GM12878 (cell line): ENCODE measurements around the gene CCR5. TPM values are rescaled to one million over a fixed set of nuclear protein-coding genes. Genes with fewer than 3 reads are reported as not detected.

ENCODE experiments used
- ATAC-seq: fragments of 200-7000 bp; cut with Tn5 transposase; 3 replicates; pipeline ENCODE4 v1.9.1; 2020; ENCODE audit warnings: mild to moderate bottlenecking, moderate library complexity
- BruUV-seq: library from RNA; stranded (reverse); fragments of 400-500 nt; replicated peaks from 2 replicates; lab custom pipeline; 2021; lab: Mats Ljungman, UMichigan
- CTCF ChIA-PET: fragments of 300-600 bp; sonication (Branson Sonifier 250); formaldehyde crosslinking; extraction: SDS; loops from one replicate; lab custom pipeline; 2021; ENCODE audit warnings: inconsistent platforms; lab: Yijun Ruan, JAX
- POLR2A ChIA-PET: fragments of 350-600 bp; formaldehyde crosslinking; extraction: SDS; loops from one replicate; lab custom pipeline; 2021; ENCODE audit warnings: inconsistent platforms; lab: Charles Lee
- RAD21 ChIA-PET: fragments of 300-600 bp; sonication (Branson Sonifier 250); formaldehyde crosslinking; loops from one replicate; lab custom pipeline; 2023; ENCODE audit warnings: antibody characterized with exemption; ENCODE audit not compliant: unreplicated experiment; lab: Charles Lee
- SMC1A ChIA-PET: fragments of 300-600 bp; sonication (Branson Sonifier 250); formaldehyde crosslinking; loops from one replicate; lab custom pipeline; 2023; ENCODE audit not compliant: unreplicated experiment, uncharacterized antibody; lab: Charles Lee
- DNase-seq: peaks from one replicate; pipeline ENCODE4 v3.0.0-alpha.2; 2011; ENCODE audit warnings: low read depth, low spot score
- FAIRE-seq: peaks from 3 replicates; lab custom pipeline; 2011; peaks lifted over from hg19 to GRCh38; lab: Jason Lieb, UNC
- H2AFZ ChIP-seq: 2 replicates; pipeline ENCODE4 v1.6.0; 2011; ENCODE audit warnings: low read depth, low read length, control low read depth; ENCODE audit not compliant: control insufficient read depth
- H3K27ac ChIP-seq: 2 replicates; pipeline ENCODE4 v1.5.1; 2011; ENCODE audit warnings: control low read depth; ENCODE audit not compliant: control insufficient read depth, insufficient read depth
- H3K27me3 ChIP-seq, 2 experiments: replicated peaks in 1 of 2; 2 replicates each; pipeline versions ENCODE4 v1.6.0 to v1.6.1; 2011; ENCODE audit warnings: low read length in 1 of 2; ENCODE audit not compliant: control insufficient read depth in 2 of 2, insufficient read depth in 2 of 2
- H3K36me3 ChIP-seq, 2 experiments: 2 replicates each; pipeline ENCODE4 v1.5.1; 2011; ENCODE audit warnings: low read length in 1 of 2; ENCODE audit not compliant: control insufficient read depth in 2 of 2, insufficient read depth in 2 of 2
- H3K4me1 ChIP-seq: 2 replicates; pipeline ENCODE4 v1.6.1; 2011; ENCODE audit warnings: mild to moderate bottlenecking, low read length, moderate library complexity, mixed read lengths; ENCODE audit not compliant: control insufficient read depth, insufficient read depth
- H3K4me2 ChIP-seq: 2 replicates; pipeline ENCODE4 v1.6.0; 2011; ENCODE audit warnings: control low read depth; ENCODE audit not compliant: control insufficient read depth, insufficient read depth
- H3K4me3 ChIP-seq: fragments of 200-600 bp; sonication (generic); 2 replicates; pipeline ENCODE4 v1.5.1; 2016
- H3K79me2 ChIP-seq: 2 replicates; pipeline ENCODE4 v1.6.0; 2011; ENCODE audit warnings: low read length; ENCODE audit not compliant: control insufficient read depth, insufficient read depth
- H3K9ac ChIP-seq: 2 replicates; pipeline ENCODE4 v1.8.0; 2011; ENCODE audit warnings: low read length, control low read depth, mixed read lengths; ENCODE audit not compliant: control insufficient read depth, insufficient read depth
- H3K9me3 ChIP-seq: replicated peaks from 3 replicates; pipeline ENCODE4 v1.5.1; 2011; ENCODE audit warnings: mild to moderate bottlenecking, low read length; ENCODE audit not compliant: control insufficient read depth, insufficient read depth
- H4K20me1 ChIP-seq: 2 replicates; pipeline ENCODE4 v1.6.0; 2011; ENCODE audit not compliant: control insufficient read depth, insufficient read depth
- CEBPB ChIP-seq, 2 experiments: fragments of 150-350 bp in 1 of 2; IDR thresholded peaks; 2 replicates each; pipeline ENCODE4 v1.6.1; 2012 to 2014; ENCODE audit warnings: low read depth in 2 of 2, low read length in 2 of 2, borderline replicate concordance in 1 of 2, inconsistent platforms in 1 of 2
- CREB1 ChIP-seq: IDR thresholded peaks from 2 replicates; pipeline ENCODE4 v1.6.1; 2012; ENCODE audit warnings: low read depth, mild to moderate bottlenecking, inconsistent platforms
- EP300 ChIP-seq, 2 experiments: fragments of 150-350 bp in 1 of 2; IDR thresholded peaks; 2 replicates each; pipeline ENCODE4 v1.6.1; 2011 to 2012; ENCODE audit warnings: low read depth in 2 of 2, low read length in 2 of 2, borderline replicate concordance in 1 of 2, improper control_type of control experiment in 1 of 2, inconsistent platforms in 1 of 2; ENCODE audit not compliant: control insufficient read depth in 1 of 2
- ETV6 ChIP-seq, 2 experiments: fragments of 450-650 bp in 1 of 2; IDR thresholded peaks in 1 of 2; conservative IDR thresholded peaks in 1 of 2; 2 replicates each; pipeline ENCODE4 v1.6.1; 2014; ENCODE audit warnings: antibody characterized with exemption in 1 of 2, borderline replicate concordance in 1 of 2, low read depth in 1 of 2, mild to moderate bottlenecking in 1 of 2, moderate library complexity in 1 of 2
- EZH2 ChIP-seq: IDR thresholded peaks from 2 replicates; pipeline ENCODE4 v1.6.1; 2012; ENCODE audit warnings: low read depth, mild to moderate bottlenecking, control low read depth, inconsistent platforms, low read length, borderline replicate concordance; ENCODE audit not compliant: control insufficient read depth
- MEF2A ChIP-seq: IDR thresholded peaks from 2 replicates; pipeline ENCODE4 v1.6.1; 2011; ENCODE audit warnings: low read depth, mild to moderate bottlenecking, low read length, moderate library complexity; ENCODE audit not compliant: insufficient read depth
- NFYB ChIP-seq: IDR thresholded peaks from 2 replicates; pipeline ENCODE4 v1.6.1; 2011; ENCODE audit warnings: low read depth, mild to moderate bottlenecking, low read length, improper control_type of control experiment, moderate library complexity; ENCODE audit not compliant: insufficient read depth
- NR2C2 ChIP-seq: IDR thresholded peaks from 2 replicates; pipeline ENCODE4 v1.6.1; 2011; ENCODE audit warnings: borderline replicate concordance, low read depth; ENCODE audit not compliant: control insufficient read depth, insufficient read length
- PRDM15 ChIP-seq: fragments of 450-650 bp; formaldehyde crosslinking; IDR thresholded peaks from 2 replicates; pipeline ENCODE4 v1.4.0; 2020; ENCODE audit warnings: mild to moderate bottlenecking, moderate library complexity
- RFX5 ChIP-seq: IDR thresholded peaks from 2 replicates; pipeline ENCODE4 v1.6.1; 2011; ENCODE audit warnings: low read depth, low read length, improper control_type of control experiment
- ZNF274 ChIP-seq: IDR thresholded peaks from one replicate; pipeline ENCODE4 v1.8.0; 2011; ENCODE audit not compliant: insufficient read length, insufficient read depth
- WGBS: methylation state at CpG from one replicate; pipeline ENCODE4 v1.1.6; 2016; ENCODE audit warnings: low lambda C conversion rate; ENCODE audit not compliant: insufficient replicate concordance, insufficient coverage; ENCODE audit errors: missing lambda C conversion rate; 5-methylcytosine and 5-hydroxymethylcytosine counted together
- in situ Hi-C: fragments of 300-500 bp; cut with MboI; formaldehyde crosslinking; loops from 9 replicates; pipeline ENCODE4 v1.14.3; 2018; ENCODE audit warnings: mixed read lengths
- intact Hi-C: fragments of 100-400 bp; cut with micrococcal nuclease; formaldehyde crosslinking; loops from one replicate; pipeline ENCODE4 v1.14.2; 2022; ENCODE audit not compliant: unreplicated experiment
- polyA plus RNA-seq, 11 experiments: library from polyadenylated mRNA; depleted of rRNA in 4 of 11; unstranded in 6 of 11; stranded (reverse) in 5 of 11; fragments of >200 nt; fragmentation: Nextera tagmentation in 4 of 11; fragmentation: Illumina TruSeq in 1 of 11; extraction: Ambion mirVana in 4 of 11; extraction: Trizol in 1 of 11; gene quantifications; 1 replicate in 1 of 11; 2 replicates in 10 of 11; pipeline versions ENCODE4 v1.2.1 to v1.2.3, GENCODE V29; 2011 to 2016; ENCODE audit warnings: inconsistent platforms in 2 of 11, missing spikeins in 2 of 11, low read depth in 1 of 11
- total RNA-seq, 4 experiments: library from RNA; depleted of rRNA in 3 of 4; stranded (reverse); fragments of >200 nt in 3 of 4; fragmentation: Illumina TruSeq in 1 of 4; extraction: Trizol in 1 of 4; gene quantifications; 2 replicates each; pipeline versions ENCODE4 v1.2.1 to v1.2.3, GENCODE V29; 2013 to 2021

Gene CCR5
- total and polyA plus RNA-seq, 10 of the 15 experiments (the other 5 are each of a cell fraction or from before 2014, with no cell fraction given): 0.17 to 1.6 (median 0.82) TPM; not detected in 1

DNA sequence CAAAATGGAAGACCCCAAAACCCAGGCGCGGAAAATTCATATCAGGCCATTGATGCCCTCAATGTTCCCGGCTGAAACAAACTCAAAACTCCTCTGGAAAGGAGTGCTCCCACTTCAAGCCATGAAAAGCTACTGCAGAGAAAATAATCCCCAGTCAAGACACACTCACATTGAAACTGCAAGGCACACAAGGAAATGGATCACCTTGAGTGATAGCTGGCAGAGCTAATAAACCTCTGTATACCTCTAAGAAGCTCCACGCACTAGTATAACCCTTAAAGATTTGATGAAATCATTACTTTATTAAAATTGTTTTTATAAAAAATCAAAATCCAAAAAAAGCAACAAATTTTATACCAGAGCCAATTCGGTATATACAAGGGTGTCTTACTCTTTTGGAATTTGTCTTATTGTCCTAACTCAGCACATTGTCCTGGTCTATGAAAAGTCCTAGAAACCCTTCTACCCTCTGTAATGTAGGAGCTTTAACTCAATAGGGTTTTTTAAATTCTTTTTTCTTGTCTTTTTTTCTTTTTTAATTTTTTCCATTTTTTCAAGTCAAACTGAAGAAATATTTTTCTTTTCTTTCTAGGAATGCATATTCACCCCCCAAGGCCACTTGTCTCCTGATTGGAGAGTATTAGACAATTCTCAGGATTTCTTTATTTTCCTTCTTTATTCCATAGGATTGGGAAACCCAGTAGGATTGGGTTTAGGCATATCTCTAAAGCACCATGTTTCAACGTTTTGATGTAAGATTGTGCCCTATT is 27.6 kb downstream of the CCR5 start:
- peaks cover 20% of the 10 kb centered on the region for H3K4me1 ChIP-seq
- POLR2A ChIA-PET: no interaction called here
- intact Hi-C loops (no loop called here), in situ Hi-C loops (no loop called here)
- no peak for DNase-seq
- SMC1A ChIA-PET: interaction anchor here (1.1 to 1.5 kb wide), 2 partner anchors 17 to 28 kb away, joined by 3 read pairs; no protein-coding TSS in a partner anchor
- BruUV-seq: no TSS peak
- H3K9me3 ChIP-seq: no peaks in the 10 kb centered on the region; the same call in 1 of the 3 replicates
- FAIRE-seq: no peak
- no peak overlapping the region for H2AFZ ChIP-seq
- H3K27ac ChIP-seq: no peak overlapping the region
- ATAC-seq: no peak
- H3K4me3 ChIP-seq: no peak overlapping the region
- RAD21 ChIA-PET: no interaction called here
- H3K4me2 ChIP-seq: no peak overlapping the region
- no peaks in the 10 kb centered on the region for H4K20me1 ChIP-seq
- no peaks in the 10 kb centered on the region for H3K79me2 ChIP-seq
- no peak overlapping the region for H3K9ac ChIP-seq
- TF ChIP-seq EZH2: no peak
- no peak for TF ChIP-seq ZNF274
- no peak for TF ChIP-seq RFX5
- no peak for TF ChIP-seq NFYB
- whole genome bisulfite sequencing: 64% methylated on average over 6 of the region's 6 CpGs
- CTCF ChIA-PET: interaction anchor here (0.7 to 1.6 kb wide), 2 partner anchors 26 to 343 kb away, joined by 3 to 6 read pairs; no protein-coding TSS in a partner anchor
- H3K36me3 ChIP-seq: no peaks in the 10 kb centered on the region
- H3K27me3 ChIP-seq: no peaks in the 10 kb centered on the region; a peak in 1 of 4 replicates

DNA sequence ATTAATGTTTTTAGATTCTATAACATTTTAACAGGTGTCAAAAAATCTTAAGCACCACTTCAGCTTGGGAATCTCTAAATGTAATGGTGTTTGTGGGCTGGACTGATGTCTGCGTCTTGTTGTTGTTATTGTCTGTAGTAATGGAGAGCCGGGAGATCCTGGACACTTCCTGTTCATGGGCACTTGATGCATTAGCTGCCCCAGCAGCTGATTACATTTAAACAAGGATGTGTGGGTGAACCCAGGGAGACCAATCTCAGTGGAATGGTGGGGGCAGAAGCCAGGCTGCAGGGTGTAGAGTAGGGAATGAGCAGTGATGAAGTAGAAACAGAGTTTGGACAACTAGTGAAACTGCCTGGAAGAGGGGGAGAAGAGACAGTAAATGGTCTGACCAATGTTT is 28.4 kb downstream of the CCR5 start:
- Histone ChIP-seq H3K4me1 (peaks cover 14% of the 10 kb centered on the region), H3K27ac (no peak overlapping the region), H4K20me1 (no peaks in the 10 kb centered on the region), H3K9me3 (no peaks in the 10 kb centered on the region; the same call in 1 of the 3 replicates), H3K36me3 (no peaks in the 10 kb centered on the region), H3K4me3 (no peak overlapping the region), H3K79me2 (no peaks in the 10 kb centered on the region), H3K9ac (no peak overlapping the region), H2AFZ (no peak overlapping the region), H3K4me2 (no peak overlapping the region), H3K27me3 (no peaks in the 10 kb centered on the region; a peak in 1 of 4 replicates)
- DNase-seq: no peak
- in situ Hi-C loops (no loop called here), intact Hi-C loops (no loop called here)
- RAD21 ChIA-PET: interaction anchor here (1.3 kb wide), 1 partner anchor 21 kb away, joined by 9 read pairs; no protein-coding TSS in a partner anchor
- no peak for ATAC-seq
- no peak for FAIRE-seq
- CTCF ChIA-PET: interaction anchor here (1.3 kb wide), 1 partner anchor 90 kb away, joined by 7 read pairs; no protein-coding TSS in a partner anchor
- SMC1A ChIA-PET: interaction anchor here (1.2 kb wide), 1 partner anchor 45 kb away, joined by 3 read pairs; no protein-coding TSS in a partner anchor
- WGBS: 97% methylated on average over 2 of the region's 2 CpGs
- POLR2A ChIA-PET: no interaction called here
- no TSS peak for BruUV-seq
- TF ChIP-seq EP300 (IDR thresholded peaks at IDR 0.05; ENCODE audit: borderline replicate concordance in 1 of 2, control insufficient read depth in 1 of 2, low read depth in 2 of 2, low read length in 2 of 2): no peak
- no peak for TF ChIP-seq CEBPB (IDR thresholded peaks at IDR 0.05; ENCODE audit: borderline replicate concordance in 1 of 2, low read depth in 2 of 2, low read length in 2 of 2)
- no peak for TF ChIP-seq NR2C2
- no peak for TF ChIP-seq ETV6 (conservative IDR thresholded peaks at IDR 0.05 in 1 of 2, IDR thresholded peaks at IDR 0.05 in 1 of 2; ENCODE audit: borderline replicate concordance in 1 of 2, low read depth in 1 of 2)
- no peak for TF ChIP-seq MEF2A
- no peak for TF ChIP-seq PRDM15 (CRISPR knock-in tag)
- no peak for TF ChIP-seq CREB1
